ENCODE data around the gene SLC25A24.
"Not testable (repeated sequence)": the region's sequence is repeated elsewhere in the genome, so short reads cannot be mapped to it uniquely, and the experiment has no call there.

The SLC25A24 gene

GRCh38 chr1:108199781-108200686 is at the start of gene SLC25A24:
TSS of gene SLC25A24 (minus strand) at chr1:108200343. CDS start at chr1:108200138, 205 bp downstream.
- H3K4me3 ChIP-seq (ENCODE audit: low read length): peak within 1 kb of the TSS; percentile 89
- TF ChIP-seq CTCF (IDR thresholded peaks at IDR 0.05; ENCODE audit: insufficient read depth, low read depth, low read length, missing control alignments): no peak
- peak; percentile 76 for DNase-seq (ENCODE audit: low read depth)

- DNase-seq (ENCODE audit: low read depth); H3K4me3 ChIP-seq (ENCODE audit: low read length): not testable (repeated sequence)
These were observed 43.8 kb upstream of the SLC25A24 start, which contains the start of gene NBPF4 for GRCh38 chr1:108243976-108244375. TSS of gene NBPF4 (minus strand) at chr1:108244076. CDS start at chr1:108243761, 315 bp downstream.

- not testable (repeated sequence) for H3K4me3 ChIP-seq (ENCODE audit: low read length); DNase-seq (ENCODE audit: low read depth)
These were observed 39.3 kb upstream of the SLC25A24 start for GRCh38 chr1:108239426-108239825.

- not testable (repeated sequence) for H3K4me3 ChIP-seq (ENCODE audit: low read length); DNase-seq (ENCODE audit: low read depth)
These were observed 35.2 kb upstream of the SLC25A24 start for GRCh38 chr1:108235308-108235707.

GRCh38 chr1:108232183-108232582 is 32.0 kb upstream of the SLC25A24 start:
- not testable (repeated sequence) for DNase-seq (ENCODE audit: low read depth); H3K4me3 ChIP-seq (ENCODE audit: low read length)

- H3K4me3 ChIP-seq (ENCODE audit: low read length); DNase-seq (ENCODE audit: low read depth): not testable (repeated sequence)
These were observed 29.8 kb upstream of the SLC25A24 start for GRCh38 chr1:108229976-108230375.

- not testable (repeated sequence) for H3K4me3 ChIP-seq (ENCODE audit: low read length)
These were observed 27.6 kb upstream of the SLC25A24 start for GRCh38 chr1:108227772-108228171.

GRCh38 chr1:108226855-108227254 is 26.7 kb upstream of the SLC25A24 start:
- not testable (repeated sequence) for DNase-seq (ENCODE audit: low read depth); H3K4me3 ChIP-seq (ENCODE audit: low read length)

More at GRCh38 chr1:108227772-108228171, 27.6 kb upstream of the SLC25A24 start:
- DNase-seq (ENCODE audit: low read depth): not testable (repeated sequence)

GRCh38 chr1:108223226-108223625 is 23.1 kb upstream of the SLC25A24 start:
- DNase-seq (ENCODE audit: low read depth); H3K4me3 ChIP-seq (ENCODE audit: low read length): not testable (repeated sequence)

GRCh38 chr1:108217515-108218174 is 17.5 kb upstream of the SLC25A24 start:
- not testable (repeated sequence) for H3K4me3 ChIP-seq (ENCODE audit: low read length); DNase-seq (ENCODE audit: low read depth)

GRCh38 chr1:108217007-108217406 is 16.9 kb upstream of the SLC25A24 start:
- DNase-seq (ENCODE audit: low read depth): peak; percentile 56

GRCh38 chr1:108216028-108216890 is 16.1 kb upstream of the SLC25A24 start:
- not testable (repeated sequence) for H3K4me3 ChIP-seq (ENCODE audit: low read length); DNase-seq (ENCODE audit: low read depth)

More at GRCh38 chr1:108217007-108217406, 16.9 kb upstream of the SLC25A24 start:
- H3K4me3 ChIP-seq (ENCODE audit: low read length): not testable (repeated sequence)
